ENCODE measurements around the gene CFLAR. TPM values are rescaled to one million over a fixed set of nuclear protein-coding genes. Genes with fewer than 3 reads are reported as not detected.

The CFLAR gene
- total and polyA plus RNA-seq, 2 of the 13 experiments (the other 11 are each of a cell fraction or from before 2014, with no cell fraction given) = 43.8 to 92.1 TPM

DNA sequence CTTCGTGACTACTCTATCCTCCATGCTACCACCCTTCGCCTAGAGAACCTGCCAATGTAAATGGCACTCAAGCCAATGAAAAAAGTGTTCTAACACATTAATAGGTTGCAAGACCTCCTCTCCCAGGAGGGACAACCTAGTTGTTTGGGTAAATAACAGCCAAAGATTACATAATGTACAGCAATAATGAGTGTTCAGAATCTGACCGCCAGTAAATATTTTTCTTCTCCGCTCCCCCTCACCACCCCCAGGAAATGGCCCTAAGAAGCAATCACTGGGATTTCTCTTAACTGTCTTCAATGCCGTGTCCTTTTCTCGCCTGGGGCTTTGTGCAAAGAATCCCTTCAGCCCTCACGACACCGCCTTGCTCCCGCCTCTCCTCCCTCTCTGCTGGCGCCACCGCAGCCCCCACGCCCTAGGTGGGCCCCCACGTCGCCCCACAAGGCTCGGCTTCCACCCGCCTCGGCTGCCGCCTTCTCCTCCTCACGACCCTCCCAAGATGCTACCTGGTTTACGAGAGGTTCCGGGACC lies 45.0 kb upstream of the CFLAR start (continued):
- TF ChIP-seq MYPOP (CRISPR knock-in tag; IDR thresholded peaks at IDR 0.05) (no peak), ZFP36L1 (CRISPR knock-in tag; IDR thresholded peaks at IDR 0.05) (no peak), BCL6 (CRISPR knock-in tag; IDR thresholded peaks at IDR 0.05) (no peak), ZBTB37 (CRISPR knock-in tag; IDR thresholded peaks at IDR 0.05) (0 out of 2 replicates have a peak, but pooled peaks have one; percentile 11), DRAP1 (CRISPR knock-in tag; IDR thresholded peaks at IDR 0.05) (no peak), NPAS2 (CRISPR knock-in tag; IDR thresholded peaks at IDR 0.05; ENCODE audit: borderline replicate concordance) (no peak), SALL1 (CRISPR knock-in tag; IDR thresholded peaks at IDR 0.05) (no peak), ARID4A (CRISPR knock-in tag; IDR thresholded peaks at IDR 0.05; ENCODE audit: borderline replicate concordance) (no peak), RFX3 (CRISPR knock-in tag; IDR thresholded peaks at IDR 0.05) (no peak), MTA1 (CRISPR knock-in tag; IDR thresholded peaks at IDR 0.05; ENCODE audit: borderline replicate concordance) (peak; percentile 90; the same call in 1 of the 2 replicates), ZNF292 (CRISPR knock-in tag; IDR thresholded peaks at IDR 0.05; ENCODE audit: borderline replicate concordance, low read depth) (no peak), ZNF382 (CRISPR knock-in tag; IDR thresholded peaks at IDR 0.05; ENCODE audit: borderline replicate concordance) (no peak), TBX2 (CRISPR knock-in tag; IDR thresholded peaks at IDR 0.05; ENCODE audit: borderline replicate concordance) (no peak), PAF1 (CRISPR knock-in tag; IDR thresholded peaks at IDR 0.05) (no peak), RBM22 (optimal IDR thresholded peaks at IDR 0.05; ENCODE audit: low read length) (no peak), TAF1 (CRISPR knock-in tag; IDR thresholded peaks at IDR 0.05) (no peak), TSC22D2 (CRISPR knock-in tag; IDR thresholded peaks at IDR 0.05; ENCODE audit: borderline replicate concordance) (no peak), ZBTB8A (CRISPR knock-in tag; IDR thresholded peaks at IDR 0.05; ENCODE audit: borderline replicate concordance, low read depth) (no peak), SNAI1 (CRISPR knock-in tag; IDR thresholded peaks at IDR 0.05; ENCODE audit: borderline replicate concordance) (0 out of 2 replicates have a peak, but pooled peaks have one; percentile 89), ZNF724P (CRISPR knock-in tag; IDR thresholded peaks at IDR 0.05; ENCODE audit: borderline replicate concordance) (no peak), ZNF563 (CRISPR knock-in tag; IDR thresholded peaks at IDR 0.05) (no peak)
- TF ChIP-seq, protein P1, sequence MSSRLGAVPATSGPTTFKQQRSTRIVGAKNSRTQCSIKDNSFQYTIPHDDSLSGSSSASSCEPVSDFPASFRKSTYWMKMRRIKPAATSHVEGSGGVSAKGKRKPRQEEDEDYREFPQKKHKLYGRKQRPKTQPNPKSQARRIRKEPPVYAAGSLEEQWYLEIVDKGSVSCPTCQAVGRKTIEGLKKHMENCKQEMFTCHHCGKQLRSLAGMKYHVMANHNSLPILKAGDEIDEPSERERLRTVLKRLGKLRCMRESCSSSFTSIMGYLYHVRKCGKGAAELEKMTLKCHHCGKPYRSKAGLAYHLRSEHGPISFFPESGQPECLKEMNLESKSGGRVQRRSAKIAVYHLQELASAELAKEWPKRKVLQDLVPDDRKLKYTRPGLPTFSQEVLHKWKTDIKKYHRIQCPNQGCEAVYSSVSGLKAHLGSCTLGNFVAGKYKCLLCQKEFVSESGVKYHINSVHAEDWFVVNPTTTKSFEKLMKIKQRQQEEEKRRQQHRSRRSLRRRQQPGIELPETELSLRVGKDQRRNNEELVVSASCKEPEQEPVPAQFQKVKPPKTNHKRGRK (CRISPR knock-in tag; IDR thresholded peaks at IDR 0.05) = no peak
